ENCODE data around the gene ACSM3.
A peak's percentile ranks its signal among the peaks of the same experiment; 100 is the strongest.

DNA sequence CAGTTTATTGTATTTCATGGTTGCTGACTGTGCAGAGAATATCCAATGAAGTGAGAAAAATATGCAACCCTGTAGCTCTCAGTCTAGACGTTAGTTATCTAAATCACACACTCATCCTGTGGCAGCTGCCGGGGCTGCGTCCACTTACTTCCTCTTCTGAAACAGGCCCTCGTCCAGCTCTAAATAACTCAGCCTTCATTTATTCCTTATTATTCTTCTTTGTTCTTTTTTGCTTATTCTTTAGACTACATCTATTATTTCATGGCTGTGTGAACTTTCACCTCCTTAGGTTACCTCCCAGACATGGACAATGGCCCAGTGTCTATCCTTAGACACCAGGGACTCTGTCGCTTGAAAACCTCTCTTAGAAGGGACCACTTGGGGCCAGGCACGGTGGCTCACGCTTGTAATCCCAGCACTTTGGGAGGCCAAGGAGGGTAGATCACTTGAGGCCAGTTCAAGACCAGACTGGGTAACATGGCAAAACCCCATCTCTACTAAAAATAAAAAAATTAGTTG is 18.8 kb upstream of the ACSM3 start:
- TF ChIP-seq, protein P1, sequence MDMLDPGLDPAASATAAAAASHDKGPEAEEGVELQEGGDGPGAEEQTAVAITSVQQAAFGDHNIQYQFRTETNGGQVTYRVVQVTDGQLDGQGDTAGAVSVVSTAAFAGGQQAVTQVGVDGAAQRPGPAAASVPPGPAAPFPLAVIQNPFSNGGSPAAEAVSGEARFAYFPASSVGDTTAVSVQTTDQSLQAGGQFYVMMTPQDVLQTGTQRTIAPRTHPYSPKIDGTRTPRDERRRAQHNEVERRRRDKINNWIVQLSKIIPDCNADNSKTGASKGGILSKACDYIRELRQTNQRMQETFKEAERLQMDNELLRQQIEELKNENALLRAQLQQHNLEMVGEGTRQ (CRISPR knock-in tag; IDR thresholded peaks at IDR 0.05), result no peak
- TF ChIP-seq HDAC1 (IDR thresholded peaks at IDR 0.05) (0 out of 4 replicates have a peak, but pooled peaks of 1 of the 2 experiments have one; percentile 22), ARHGAP35 (IDR thresholded peaks at IDR 0.05; ENCODE audit: partially characterized antibody) (no peak), ETV6 (IDR thresholded peaks at IDR 0.05; ENCODE audit: borderline replicate concordance in 1 of 2, low read depth in 2 of 2, low read length in 1 of 2) (peak in 1 of 2 experiments; percentile 40; a peak in 1 of 4 replicates), ETV6 (CRISPR knock-in tag; IDR thresholded peaks at IDR 0.05; ENCODE audit: borderline replicate concordance) (no peak)
- TF ChIP-seq, protein P2, sequence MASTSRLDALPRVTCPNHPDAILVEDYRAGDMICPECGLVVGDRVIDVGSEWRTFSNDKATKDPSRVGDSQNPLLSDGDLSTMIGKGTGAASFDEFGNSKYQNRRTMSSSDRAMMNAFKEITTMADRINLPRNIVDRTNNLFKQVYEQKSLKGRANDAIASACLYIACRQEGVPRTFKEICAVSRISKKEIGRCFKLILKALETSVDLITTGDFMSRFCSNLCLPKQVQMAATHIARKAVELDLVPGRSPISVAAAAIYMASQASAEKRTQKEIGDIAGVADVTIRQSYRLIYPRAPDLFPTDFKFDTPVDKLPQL (IDR thresholded peaks at IDR 0.05; ENCODE audit: extremely low read depth, insufficient read length), result no peak

Measured in K562 (cell line).